ENCODE data around the gene OSBPL6.
"Not testable (repeated sequence)": the region's sequence is repeated elsewhere in the genome, so short reads cannot be mapped to it uniquely, and the experiment has no call there.

OSBPL6 gene

GRCh38 chr2:178301649-178302238, 107.4 kb downstream of the OSBPL6 start:
- no peak for DNase-seq (ENCODE audit: low read depth)

- DNase-seq (ENCODE audit: low read depth): no peak
Measured at GRCh38 chr2:178304333-178304732, 110.0 kb downstream of the OSBPL6 start.

GRCh38 chr2:178306352-178307073, 112.2 kb downstream of the OSBPL6 start:
- DNase-seq (ENCODE audit: low read depth): peak; percentile 31

GRCh38 chr2:178307650-178308049, 113.3 kb downstream of the OSBPL6 start:
- no peak for DNase-seq (ENCODE audit: low read depth)

GRCh38 chr2:178309541-178309940, 115.2 kb downstream of the OSBPL6 start:
- no peak for DNase-seq (ENCODE audit: low read depth)

- DNase-seq (ENCODE audit: low read depth): no peak
Measured at GRCh38 chr2:178315078-178315477, 120.8 kb downstream of the OSBPL6 start.

- DNase-seq (ENCODE audit: low read depth): no peak
Measured at GRCh38 chr2:178315488-178315948, 121.2 kb downstream of the OSBPL6 start.

GRCh38 chr2:178317811-178318210, 123.5 kb downstream of the OSBPL6 start:
- no peak for DNase-seq (ENCODE audit: low read depth)

- DNase-seq (ENCODE audit: low read depth): no peak
Measured at GRCh38 chr2:178320011-178320585, 125.8 kb downstream of the OSBPL6 start.

GRCh38 chr2:178322068-178322467, 127.8 kb downstream of the OSBPL6 start:
- no peak for DNase-seq (ENCODE audit: low read depth)

GRCh38 chr2:178323331-178323730, 129.0 kb downstream of the OSBPL6 start:
- DNase-seq (ENCODE audit: low read depth): not testable (repeated sequence)

- no peak for DNase-seq (ENCODE audit: low read depth)
Measured at GRCh38 chr2:178324077-178324476, 129.8 kb downstream of the OSBPL6 start.

- no peak for DNase-seq (ENCODE audit: low read depth)
Measured at GRCh38 chr2:178325268-178325667, 131.0 kb downstream of the OSBPL6 start.

- no peak for DNase-seq (ENCODE audit: low read depth)
Measured at GRCh38 chr2:178327516-178327915, 133.2 kb downstream of the OSBPL6 start.

- peak; percentile 63 for DNase-seq (ENCODE audit: low read depth)
Measured at GRCh38 chr2:178328037-178328436, 133.7 kb downstream of the OSBPL6 start.

- DNase-seq (ENCODE audit: low read depth): no peak
Measured at GRCh38 chr2:178330175-178331017, 136.1 kb downstream of the OSBPL6 start.

GRCh38 chr2:178331474-178332432, 137.4 kb downstream of the OSBPL6 start:
- no peak for DNase-seq (ENCODE audit: low read depth)

GRCh38 chr2:178333851-178334250, 139.5 kb downstream of the OSBPL6 start:
- DNase-seq (ENCODE audit: low read depth): no peak

GRCh38 chr2:178335230-178335629, 140.9 kb downstream of the OSBPL6 start:
- DNase-seq (ENCODE audit: low read depth): no peak

- no peak for DNase-seq (ENCODE audit: low read depth)
Measured at GRCh38 chr2:178344121-178344520, 149.8 kb downstream of the OSBPL6 start.

- DNase-seq (ENCODE audit: low read depth): no peak
Measured at GRCh38 chr2:178345951-178346350, 151.6 kb downstream of the OSBPL6 start.
